Peyer's patch (tissue), 4 donors: ENCODE results near the gene SORCS3. TPM values are rescaled to one million over a fixed set of nuclear protein-coding genes. Genes with fewer than 3 reads are reported as not detected.

ENCODE experiments used
- DNase-seq, 3 donors: peaks; one replicate each; pipeline ENCODE4 v3.0.0-alpha.2; 2017 to 2019
- H3K27ac ChIP-seq, 4 donors: fragments of 200-600 bp; sonication (generic); one replicate each; pipeline ENCODE4 v1.5.1; 2016 to 2019
- H3K27me3 ChIP-seq, 2 donors: fragments of 200-600 bp; sonication (generic); one replicate each; pipeline ENCODE4 v1.5.1; 2019
- H3K36me3 ChIP-seq, 3 donors: fragments of 200-600 bp; sonication (generic); one replicate each; pipeline ENCODE4 v1.5.1; 2016 to 2019
- H3K4me1 ChIP-seq, 4 donors: fragments of 200-600 bp; sonication (generic); one replicate each; pipeline ENCODE4 v1.5.1; 2016 to 2019
- H3K4me3 ChIP-seq, 4 donors: fragments of 200-600 bp; sonication (generic); 1 replicate in 3 of 4; 2 replicates in 1 of 4; pipeline ENCODE4 v1.5.1; 2016 to 2019; ENCODE audit warnings: mild to moderate bottlenecking in 1 of 4
- H3K9me3 ChIP-seq, 4 donors: fragments of 200-600 bp; sonication (generic); one replicate each; pipeline ENCODE4 v1.5.1; 2016 to 2019; ENCODE audit warnings: mild to moderate bottlenecking in 1 of 4
- CTCF ChIP-seq, 6 experiments: fragments of 450-650 bp in 4 of 6; fragments of 200-600 bp in 2 of 6; sonication (generic) in 1 of 6; IDR thresholded peaks; one replicate each; pipeline ENCODE4 v1.5.1; 2017 to 2019; ENCODE audit warnings: antibody characterized with exemption in 6 of 6, mild to moderate bottlenecking in 3 of 6, moderate library complexity in 1 of 6
- POLR2A ChIP-seq, 2 donors: fragments of 450-650 bp; IDR thresholded peaks; one replicate each; pipeline ENCODE4 v1.5.1; 2017; ENCODE audit warnings: antibody characterized with exemption in 2 of 2, mild to moderate bottlenecking in 2 of 2, moderate library complexity in 2 of 2
- total RNA-seq, 4 donors: library from RNA; depleted of rRNA; stranded (reverse); fragments of >200 nt; gene quantifications; one replicate each; pipeline ENCODE4 v1.1.0, GENCODE V29; 2016

Gene SORCS3
- total RNA-seq, 4 donors from 2014 or later = 0.27 to 0.66 TPM; not detected in 2

- Histone ChIP-seq H3K4me3 (no peak overlapping the region), H3K36me3 (no peaks in the 10 kb centered on the region), H3K27me3 (no peaks in the 10 kb centered on the region), H3K9me3 (no peaks in the 10 kb centered on the region), H3K4me1 (no peaks in the 10 kb centered on the region), H3K27ac (no peak overlapping the region)
- TF ChIP-seq POLR2A (IDR thresholded peaks at IDR 0.05) (no peak), CTCF (IDR thresholded peaks at IDR 0.05) (no peak)
- no peak for DNase-seq
Observed at GRCh38 chr10:104807581-104808310, 166.7 kb downstream of the SORCS3 start.

- H3K9me3 ChIP-seq = no peaks in the 10 kb centered on the region
- H3K4me3 ChIP-seq = no peak overlapping the region
- no peaks in the 10 kb centered on the region for H3K36me3 ChIP-seq
- TF ChIP-seq POLR2A (IDR thresholded peaks at IDR 0.05) (no peak), CTCF (IDR thresholded peaks at IDR 0.05) (no peak)
- no peak for DNase-seq
- H3K27me3 ChIP-seq = no peaks in the 10 kb centered on the region
- H3K4me1 ChIP-seq = no peaks in the 10 kb centered on the region
- no peak overlapping the region for H3K27ac ChIP-seq
Observed at GRCh38 chr10:104809288-104810090, 168.4 kb downstream of the SORCS3 start.

GRCh38 chr10:104811166-104811565, 170.1 kb downstream of the SORCS3 start:
- Histone ChIP-seq H3K27me3 (no peaks in the 10 kb centered on the region), H3K4me1 (no peaks in the 10 kb centered on the region), H3K36me3 (no peaks in the 10 kb centered on the region), H3K4me3 (no peak overlapping the region), H3K27ac (no peak overlapping the region), H3K9me3 (no peaks in the 10 kb centered on the region)
- DNase-seq = no peak
- TF ChIP-seq POLR2A (IDR thresholded peaks at IDR 0.05) = no peak
- TF ChIP-seq CTCF (IDR thresholded peaks at IDR 0.05) = no peak

- no peak overlapping the region for H3K4me3 ChIP-seq
- H3K4me1 ChIP-seq = no peaks in the 10 kb centered on the region
- H3K27ac ChIP-seq = no peak overlapping the region
- TF ChIP-seq POLR2A (IDR thresholded peaks at IDR 0.05) (no peak), CTCF (IDR thresholded peaks at IDR 0.05) (no peak)
- no peaks in the 10 kb centered on the region for H3K36me3 ChIP-seq
- H3K9me3 ChIP-seq = no peaks in the 10 kb centered on the region
- H3K27me3 ChIP-seq = no peaks in the 10 kb centered on the region
- DNase-seq = no peak
Observed at GRCh38 chr10:104816501-104816900, 175.4 kb downstream of the SORCS3 start.

- no peaks in the 10 kb centered on the region for H3K9me3 ChIP-seq
- no peak overlapping the region for H3K27ac ChIP-seq
- no peak for DNase-seq
- H3K4me3 ChIP-seq = no peak overlapping the region
- no peaks in the 10 kb centered on the region for H3K27me3 ChIP-seq
- no peaks in the 10 kb centered on the region for H3K36me3 ChIP-seq
- H3K4me1 ChIP-seq = no peaks in the 10 kb centered on the region
- TF ChIP-seq CTCF (IDR thresholded peaks at IDR 0.05) = no peak
- TF ChIP-seq POLR2A (IDR thresholded peaks at IDR 0.05) = no peak
Observed at GRCh38 chr10:104819731-104820130, 178.6 kb downstream of the SORCS3 start.
